ENCODE measurements around the gene FIBCD1.

DNA sequence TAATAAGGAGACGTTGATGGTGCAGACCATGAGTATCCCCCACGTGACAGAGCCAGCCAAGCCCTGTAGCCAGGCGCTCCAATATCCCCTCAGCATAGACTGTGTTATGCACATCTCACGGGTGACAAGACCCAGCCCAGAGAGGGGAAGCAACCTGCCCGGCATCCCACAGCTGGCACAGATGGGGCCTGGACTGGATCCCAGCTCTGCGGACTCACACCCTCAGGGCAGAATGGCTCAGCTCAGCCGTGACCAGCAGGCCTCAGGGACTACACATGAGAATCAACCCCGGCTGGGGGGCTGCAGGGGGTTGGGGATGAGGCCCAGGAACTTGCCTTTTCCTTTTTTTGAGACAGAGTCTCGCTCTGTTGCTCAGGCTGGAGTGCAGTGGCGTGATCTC lies 11.7 kb downstream of the FIBCD1 start:
- TF ChIP-seq, protein P1, sequence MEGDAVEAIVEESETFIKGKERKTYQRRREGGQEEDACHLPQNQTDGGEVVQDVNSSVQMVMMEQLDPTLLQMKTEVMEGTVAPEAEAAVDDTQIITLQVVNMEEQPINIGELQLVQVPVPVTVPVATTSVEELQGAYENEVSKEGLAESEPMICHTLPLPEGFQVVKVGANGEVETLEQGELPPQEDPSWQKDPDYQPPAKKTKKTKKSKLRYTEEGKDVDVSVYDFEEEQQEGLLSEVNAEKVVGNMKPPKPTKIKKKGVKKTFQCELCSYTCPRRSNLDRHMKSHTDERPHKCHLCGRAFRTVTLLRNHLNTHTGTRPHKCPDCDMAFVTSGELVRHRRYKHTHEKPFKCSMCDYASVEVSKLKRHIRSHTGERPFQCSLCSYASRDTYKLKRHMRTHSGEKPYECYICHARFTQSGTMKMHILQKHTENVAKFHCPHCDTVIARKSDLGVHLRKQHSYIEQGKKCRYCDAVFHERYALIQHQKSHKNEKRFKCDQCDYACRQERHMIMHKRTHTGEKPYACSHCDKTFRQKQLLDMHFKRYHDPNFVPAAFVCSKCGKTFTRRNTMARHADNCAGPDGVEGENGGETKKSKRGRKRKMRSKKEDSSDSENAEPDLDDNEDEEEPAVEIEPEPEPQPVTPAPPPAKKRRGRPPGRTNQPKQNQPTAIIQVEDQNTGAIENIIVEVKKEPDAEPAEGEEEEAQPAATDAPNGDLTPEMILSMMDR (conservative IDR thresholded peaks at IDR 0.05; ENCODE audit: low read length) = no peak
- no peak for TF ChIP-seq EZH2phosphoT487 (IDR thresholded peaks at IDR 0.05; ENCODE audit: borderline replicate concordance, low read depth, low read length)

Measured in OCI-LY7 (cell line).